Body of pancreas (tissue), 4 donors: ENCODE measurements around the gene RSKR. TPM values are rescaled to one million over a fixed set of nuclear protein-coding genes. Genes with fewer than 3 reads are reported as not detected.

Experiments
- ATAC-seq: fragments of 150-250 bp; one replicate; pipeline ENCODE4 v1.9.1; 2016
- DNase-seq, 4 donors: peaks; one replicate each; pipeline ENCODE4 v3.0.0-alpha.2; 2019
- H3K27ac ChIP-seq, 4 donors: fragments of 200-600 bp; sonication (generic); 1 replicate in 3 of 4; 2 replicates in 1 of 4; pipeline versions ENCODE4 v1.5.1 to v1.6.1; 2016 to 2019; ENCODE audit warnings: mild to moderate bottlenecking in 1 of 4, mixed read lengths in 1 of 4, moderate library complexity in 1 of 4
- H3K27me3 ChIP-seq, 2 donors: fragments of 200-600 bp; sonication (generic); one replicate each; pipeline ENCODE4 v1.6.0; 2016; ENCODE audit warnings: mild to moderate bottlenecking in 1 of 2
- H3K36me3 ChIP-seq, 2 donors: fragments of 200-600 bp; sonication (generic); replicated peaks in 1 of 2; 2 replicates each; pipeline ENCODE4 v1.5.1; 2016; ENCODE audit warnings: low read depth in 2 of 2; ENCODE audit not compliant: insufficient read depth in 1 of 2
- H3K4me1 ChIP-seq: fragments of 200-600 bp; sonication (generic); one replicate; pipeline ENCODE4 v1.6.0; 2016
- H3K4me3 ChIP-seq, 2 donors: fragments of 200-600 bp; sonication (generic); 1 replicate in 1 of 2; 2 replicates in 1 of 2; pipeline ENCODE4 v1.5.1; 2016 to 2019
- H3K9me3 ChIP-seq, 3 donors: fragments of 200-600 bp; sonication (generic); 1 replicate in 2 of 3; 2 replicates in 1 of 3; pipeline ENCODE4 v1.5.1; 2016
- POLR2A ChIP-seq, 3 donors: fragments of 450-650 bp; IDR thresholded peaks; one replicate each; pipeline ENCODE4 v1.6.1; 2016; ENCODE audit warnings: antibody characterized with exemption in 3 of 3, mild to moderate bottlenecking in 2 of 3
- WGBS, 2 donors: methylation state at CpG; one replicate each; pipeline ENCODE4 v1.1.5; 2017; 5-methylcytosine and 5-hydroxymethylcytosine counted together
- intact Hi-C: fragments of 100-400 bp; cut with DNase I; formaldehyde crosslinking; loops from one replicate; pipeline ENCODE4 v1.15.1; 2023
- total RNA-seq, 2 donors: library from RNA; depleted of rRNA; stranded (reverse); fragments of >200 nt; gene quantifications; one replicate each; pipeline ENCODE4 v1.1.0, GENCODE V29; 2016
- TF ChIP-seq, protein P1 (sequence below), 7 experiments: fragments of 450-650 bp in 4 of 7; fragments of 200-600 bp in 3 of 7; sonication (generic) in 3 of 7; IDR thresholded peaks; one replicate each; pipeline ENCODE4 v1.5.1; 2016 to 2019; ENCODE audit warnings: antibody characterized with exemption in 7 of 7

The RSKR gene
- total RNA-seq, 2 donors from 2014 or later: 2.6 to 14.8 TPM

DNA sequence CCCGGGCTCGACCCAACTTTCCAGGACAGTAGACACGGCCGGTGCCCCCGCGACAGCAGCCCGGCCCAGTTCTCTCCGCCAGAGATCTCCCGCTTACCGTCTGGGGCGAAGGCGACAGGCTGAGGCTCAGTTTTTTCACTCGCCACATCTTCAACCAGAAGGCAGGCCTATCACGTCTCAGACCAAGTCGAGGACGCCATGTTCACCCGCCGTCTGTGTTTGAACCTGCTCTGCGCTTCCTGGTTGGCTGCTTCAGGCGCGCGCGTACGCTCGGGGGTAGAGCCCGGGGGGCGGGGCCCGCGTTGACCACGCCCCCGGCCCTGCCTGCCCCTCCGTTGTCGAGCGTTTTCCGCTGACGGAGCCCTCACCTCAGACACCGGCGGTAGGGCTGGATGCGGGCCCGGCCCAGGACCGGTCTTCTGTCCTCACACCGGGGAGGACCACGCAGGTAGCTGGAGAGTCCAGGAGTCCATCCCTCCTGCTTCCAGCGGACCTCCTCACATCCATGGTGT, 15.1 kb downstream of the RSKR start, which contains the start of gene SPAG5:
Gene SPAG5 (minus strand): TSS at position 227 of the 512 bp plus-strand sequence. CDS start 79 bp downstream, at position 148.
- H3K36me3 ChIP-seq: no peaks in the 10 kb centered on the region
- ATAC-seq: peak; percentile 98
- H3K4me3 ChIP-seq: peak within 1 kb of the TSS; percentile 19 to 62
- intact Hi-C loops: no loop called here
- H3K27ac ChIP-seq: peak within 1 kb of the TSS; percentile 66 to 95 (median 80)
- TF ChIP-seq, protein P1, sequence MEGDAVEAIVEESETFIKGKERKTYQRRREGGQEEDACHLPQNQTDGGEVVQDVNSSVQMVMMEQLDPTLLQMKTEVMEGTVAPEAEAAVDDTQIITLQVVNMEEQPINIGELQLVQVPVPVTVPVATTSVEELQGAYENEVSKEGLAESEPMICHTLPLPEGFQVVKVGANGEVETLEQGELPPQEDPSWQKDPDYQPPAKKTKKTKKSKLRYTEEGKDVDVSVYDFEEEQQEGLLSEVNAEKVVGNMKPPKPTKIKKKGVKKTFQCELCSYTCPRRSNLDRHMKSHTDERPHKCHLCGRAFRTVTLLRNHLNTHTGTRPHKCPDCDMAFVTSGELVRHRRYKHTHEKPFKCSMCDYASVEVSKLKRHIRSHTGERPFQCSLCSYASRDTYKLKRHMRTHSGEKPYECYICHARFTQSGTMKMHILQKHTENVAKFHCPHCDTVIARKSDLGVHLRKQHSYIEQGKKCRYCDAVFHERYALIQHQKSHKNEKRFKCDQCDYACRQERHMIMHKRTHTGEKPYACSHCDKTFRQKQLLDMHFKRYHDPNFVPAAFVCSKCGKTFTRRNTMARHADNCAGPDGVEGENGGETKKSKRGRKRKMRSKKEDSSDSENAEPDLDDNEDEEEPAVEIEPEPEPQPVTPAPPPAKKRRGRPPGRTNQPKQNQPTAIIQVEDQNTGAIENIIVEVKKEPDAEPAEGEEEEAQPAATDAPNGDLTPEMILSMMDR (IDR thresholded peaks at IDR 0.05): no peak
- TF ChIP-seq POLR2A (IDR thresholded peaks at IDR 0.05): peak; percentile 52 to 87 (median 86)
- no peaks in the 10 kb centered on the region for H3K9me3 ChIP-seq
- H3K27me3 ChIP-seq: no peaks in the 10 kb centered on the region
- peak; percentile 94 to 97 (median 94) for DNase-seq
- H3K4me1 ChIP-seq: peaks cover 20% of the 10 kb centered on the region
- WGBS, 2 donors: 1% methylated on average over 43 of the region's 44 CpGs; no CpG with 5 or more reads in 1 of the 2 donors

DNA sequence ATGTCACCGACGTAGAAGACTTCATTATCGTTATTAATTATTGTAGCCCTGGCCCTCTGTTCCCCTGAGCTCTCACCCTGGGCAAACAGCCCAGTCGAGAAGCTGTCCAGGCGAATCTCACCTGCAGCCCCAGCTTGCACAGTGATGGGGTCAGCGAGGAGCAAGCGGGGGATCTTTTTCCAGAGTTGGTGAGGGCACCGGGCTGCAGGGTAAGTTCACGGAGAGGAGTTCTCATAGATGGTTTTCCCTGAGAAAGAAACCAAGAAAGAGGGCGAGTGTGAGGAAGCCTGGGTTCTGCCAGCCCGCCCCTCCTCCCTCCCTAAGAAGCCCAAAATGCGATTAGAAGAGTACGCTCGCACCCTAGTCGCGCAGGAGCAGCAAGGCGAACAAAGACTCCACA, 15.6 kb downstream of the RSKR start:
- Histone ChIP-seq H3K4me1 (peaks cover 20% of the 10 kb centered on the region), H3K36me3 (no peaks in the 10 kb centered on the region), H3K9me3 (no peaks in the 10 kb centered on the region), H3K27me3 (no peaks in the 10 kb centered on the region), H3K4me3 (peak overlapping the region in 1 of 2 donors; percentile 62), H3K27ac (peak overlapping the region in 3 of 4 donors; percentile 71 to 95 (median 88))
- 1 to 8% methylated on average over 17 of the region's 17 CpGs for WGBS, 2 donors
- TF ChIP-seq, protein P1 (IDR thresholded peaks at IDR 0.05): no peak
- TF ChIP-seq POLR2A (IDR thresholded peaks at IDR 0.05): no peak
- ATAC-seq (no peak), DNase-seq (no peak)
- intact Hi-C loops: no loop called here

DNA sequence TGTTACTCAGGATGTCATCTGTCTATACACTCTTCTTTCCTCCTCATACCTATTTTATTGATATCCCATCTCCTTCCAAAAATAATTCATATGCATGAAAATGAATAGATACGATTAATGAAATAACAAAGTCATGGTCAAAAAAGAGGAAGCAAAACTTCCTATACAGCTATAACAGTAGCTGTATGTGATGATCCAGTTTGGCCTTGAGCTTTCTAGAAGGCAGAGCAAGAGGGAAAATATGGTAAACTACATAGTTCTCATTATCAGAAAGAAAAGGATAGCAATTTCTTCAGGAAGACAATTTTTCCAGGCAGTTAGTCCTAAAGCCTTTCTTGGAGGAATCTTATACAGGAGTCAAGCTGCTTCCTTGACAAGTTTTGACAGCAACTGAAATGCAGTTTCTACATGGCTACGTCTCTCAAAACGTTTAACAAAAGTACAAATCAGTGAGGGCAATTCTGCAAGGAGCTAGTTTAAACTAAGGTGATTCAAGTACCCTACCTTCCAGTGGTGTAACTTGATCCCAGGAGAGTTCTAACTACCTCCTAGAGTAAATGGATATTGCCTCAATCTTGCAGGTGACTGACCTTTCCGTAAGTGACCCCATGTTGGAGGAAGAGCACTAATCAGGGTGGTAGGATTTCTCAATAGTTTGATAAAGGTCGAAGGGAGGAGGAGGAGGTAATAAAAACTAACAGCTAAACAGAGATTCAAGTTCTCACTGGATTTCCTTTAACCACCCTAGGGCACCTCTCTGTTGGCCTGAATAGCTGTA, 16.2 kb downstream of the RSKR start:
- 30 to 32% methylated on average over 5 of the region's 5 CpGs for WGBS, 2 donors
- TF ChIP-seq, protein P1 (IDR thresholded peaks at IDR 0.05): no peak
- no peak for TF ChIP-seq POLR2A (IDR thresholded peaks at IDR 0.05)
- H3K4me3 ChIP-seq: no peak overlapping the region
- peaks cover 20% of the 10 kb centered on the region for H3K4me1 ChIP-seq
- ATAC-seq (no peak), DNase-seq (no peak)
- intact Hi-C loops: no loop called here
- no peaks in the 10 kb centered on the region for H3K36me3 ChIP-seq
- H3K27ac ChIP-seq: no peak overlapping the region
- no peaks in the 10 kb centered on the region for H3K9me3 ChIP-seq
- H3K27me3 ChIP-seq: no peaks in the 10 kb centered on the region

DNA sequence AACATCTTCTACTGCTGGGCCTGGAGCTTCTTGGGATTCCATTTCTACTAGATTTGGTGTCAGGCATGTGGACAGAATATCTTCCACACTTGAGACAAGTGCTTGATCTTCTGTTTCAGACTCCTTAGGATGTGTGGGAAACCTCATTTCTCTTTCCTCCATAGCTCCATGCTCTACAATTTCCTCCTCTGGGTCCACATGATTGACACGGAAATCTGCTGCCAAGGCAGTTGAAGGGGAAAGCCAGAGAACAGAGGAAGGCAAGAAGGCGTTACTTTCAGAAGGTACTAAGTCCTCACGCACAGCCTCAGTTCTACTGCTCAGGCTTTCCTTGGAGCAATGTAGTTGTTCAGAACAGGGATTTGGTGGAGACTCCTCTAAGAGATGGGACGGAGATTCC, 21.7 kb downstream of the RSKR start:
- no peaks in the 10 kb centered on the region for H3K9me3 ChIP-seq
- intact Hi-C loops: no loop called here
- 85 to 89% methylated on average over 4 of the region's 4 CpGs for WGBS, 2 donors
- no peak for TF ChIP-seq POLR2A (IDR thresholded peaks at IDR 0.05)
- TF ChIP-seq, protein P1 (IDR thresholded peaks at IDR 0.05): no peak
- ATAC-seq (no peak), DNase-seq (no peak)
- no peaks in the 10 kb centered on the region for H3K36me3 ChIP-seq
- H3K4me1 ChIP-seq: no peaks in the 10 kb centered on the region
- no peak overlapping the region for H3K27ac ChIP-seq
- no peaks in the 10 kb centered on the region for H3K27me3 ChIP-seq
- no peak overlapping the region for H3K4me3 ChIP-seq
